GM18498 (cell line): ENCODE data around the gene F10.

ENCODE experiments used
- ATAC-seq: cut with Tn5 transposase; IDR thresholded peaks from one replicate; pipeline ENCODE4 v1.9.1; 2021; ENCODE audit warnings: mild to moderate bottlenecking, moderate library complexity; ENCODE audit not compliant: unreplicated experiment

F10 gene

DNA sequence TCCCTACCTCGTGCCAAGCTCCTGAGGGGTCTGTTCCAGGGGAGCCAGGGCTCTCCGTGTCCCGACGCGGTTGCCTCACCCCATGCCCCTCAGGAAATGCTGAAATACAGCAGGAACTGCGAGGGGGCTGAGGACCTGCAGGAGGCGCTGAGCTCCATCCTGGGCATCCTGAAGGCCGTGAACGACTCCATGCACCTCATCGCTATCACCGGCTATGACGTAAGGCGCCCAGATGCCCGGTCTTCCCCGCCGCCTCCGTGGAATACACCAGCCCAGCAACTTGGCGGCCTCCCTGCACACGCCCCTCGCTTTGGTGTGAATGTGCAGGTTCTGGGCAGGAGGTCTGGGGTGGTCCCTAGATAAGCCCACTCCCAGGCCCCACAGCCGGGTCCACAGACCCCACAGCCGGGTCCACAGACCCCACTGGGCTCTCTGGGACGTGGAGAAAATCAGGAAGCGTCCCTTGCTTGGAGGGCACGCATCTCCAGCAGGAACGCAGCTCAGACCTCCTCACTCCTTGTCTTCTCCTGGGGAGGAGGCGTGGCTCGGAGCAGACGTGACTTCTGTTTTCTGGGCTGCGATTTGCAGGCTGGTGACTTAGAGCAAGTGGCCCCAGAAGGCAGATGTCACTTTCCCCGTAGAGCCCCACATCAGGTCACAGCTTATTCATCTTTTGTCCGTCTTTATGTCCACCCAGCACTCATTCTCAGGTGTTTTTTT is 36.4 kb upstream of the F10 start:
- no peak for ATAC-seq

DNA sequence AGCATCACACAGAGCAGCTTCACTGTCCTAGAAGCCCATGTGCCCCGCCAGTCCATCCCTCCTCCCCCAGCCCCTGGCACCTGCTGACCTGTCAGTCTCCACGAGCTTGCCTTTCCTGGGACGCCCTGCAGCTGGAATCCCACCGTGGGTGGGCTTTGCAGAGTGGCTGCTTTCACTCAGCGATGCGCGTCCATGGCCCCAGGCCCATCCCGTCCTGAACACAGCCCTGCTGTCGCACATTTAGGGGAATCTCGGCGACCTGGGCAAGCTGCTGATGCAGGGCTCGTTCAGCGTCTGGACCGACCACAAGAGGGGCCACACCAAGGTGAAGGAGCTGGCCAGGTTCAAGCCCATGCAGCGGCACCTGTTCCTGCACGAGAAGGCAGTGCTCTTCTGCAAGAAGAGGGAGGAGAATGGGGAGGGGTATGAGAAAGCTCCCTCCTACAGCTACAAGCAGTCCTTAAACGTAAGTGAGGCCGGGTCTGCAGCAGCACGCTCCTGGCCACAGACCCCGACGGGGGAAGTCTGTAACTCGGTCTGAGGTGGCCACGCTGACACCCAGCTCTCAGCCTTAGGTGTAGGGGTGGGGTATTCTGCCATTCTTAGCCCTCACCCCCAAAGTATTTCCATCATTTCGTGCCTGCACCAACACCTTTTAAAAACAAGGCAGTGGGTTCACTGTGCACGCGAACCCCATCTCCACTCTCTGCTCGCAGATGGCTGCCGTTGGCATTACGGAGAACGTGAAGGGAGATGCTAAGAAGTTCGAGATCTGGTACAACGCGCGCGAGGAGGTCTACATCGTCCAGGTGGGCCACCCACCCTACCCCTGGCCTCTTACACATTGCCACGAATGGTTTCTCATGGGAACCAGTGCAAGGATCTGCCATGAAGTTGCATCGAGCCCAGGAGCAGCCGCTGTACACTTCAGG is 35.3 kb upstream of the F10 start:
- ATAC-seq: no peak

GRCh38 chr13:113087923-113088690 is 34.5 kb upstream of the F10 start:
- ATAC-seq: no peak

GRCh38 chr13:113088691-113089020 is 33.9 kb upstream of the F10 start:
- ATAC-seq: no peak

DNA sequence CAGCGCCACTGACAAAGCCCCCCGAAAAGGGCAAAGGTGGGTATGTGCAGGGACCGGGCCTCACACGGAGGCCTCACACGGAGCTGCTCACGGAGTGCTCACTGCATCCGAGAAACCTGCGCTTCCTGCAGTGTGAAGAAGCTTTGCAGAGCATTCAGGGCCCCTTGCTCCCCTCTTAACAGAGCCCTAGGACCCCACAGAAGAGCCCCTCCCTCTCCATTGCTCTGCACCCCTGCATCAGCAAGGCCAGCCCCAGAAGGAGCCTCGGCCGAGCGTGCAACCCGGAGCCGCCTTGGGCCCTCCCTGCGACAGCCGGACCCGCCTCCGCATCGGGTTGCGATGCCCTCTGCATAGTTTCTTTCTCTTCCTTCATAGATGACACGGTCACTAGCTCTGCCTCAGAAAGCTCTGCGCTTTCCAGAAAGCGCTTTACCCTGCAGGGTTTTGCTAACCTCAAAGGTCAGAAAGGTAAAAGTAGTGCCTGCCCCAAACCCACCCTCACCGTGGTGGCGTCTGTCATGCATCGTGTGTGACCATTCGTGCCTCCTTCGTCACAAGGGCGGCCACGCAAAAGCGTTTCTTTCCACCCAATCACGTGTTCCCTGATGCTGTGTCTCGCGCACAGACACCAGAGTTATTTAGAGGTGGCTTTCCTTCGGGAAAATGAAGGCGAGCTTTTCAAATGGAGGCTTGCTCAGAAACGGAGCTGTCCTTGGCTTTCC is 32.7 kb upstream of the F10 start:
- no peak for ATAC-seq

GRCh38 chr13:113090415-113090770 is 32.2 kb upstream of the F10 start:
- no peak for ATAC-seq

DNA sequence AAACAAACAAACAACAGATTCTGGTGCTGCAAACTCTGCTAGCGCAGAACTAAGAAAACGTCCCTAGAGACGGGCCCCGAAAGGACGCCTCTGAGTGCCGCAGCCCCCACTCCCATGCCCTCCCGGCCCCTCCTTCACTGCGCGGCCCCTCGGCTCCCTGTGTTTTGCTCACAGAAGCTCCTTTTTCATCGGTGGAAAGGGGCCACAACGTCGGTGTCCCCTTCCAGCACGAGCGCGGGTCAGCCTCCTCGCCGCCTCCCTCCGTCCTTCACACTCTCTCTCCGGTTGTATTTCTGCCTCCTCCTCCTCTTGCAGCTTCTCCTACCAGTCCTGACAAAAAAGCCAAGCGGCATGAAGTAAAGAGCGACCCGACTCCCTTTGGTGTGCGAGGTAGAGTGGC is 31.8 kb upstream of the F10 start:
- ATAC-seq: no peak

DNA sequence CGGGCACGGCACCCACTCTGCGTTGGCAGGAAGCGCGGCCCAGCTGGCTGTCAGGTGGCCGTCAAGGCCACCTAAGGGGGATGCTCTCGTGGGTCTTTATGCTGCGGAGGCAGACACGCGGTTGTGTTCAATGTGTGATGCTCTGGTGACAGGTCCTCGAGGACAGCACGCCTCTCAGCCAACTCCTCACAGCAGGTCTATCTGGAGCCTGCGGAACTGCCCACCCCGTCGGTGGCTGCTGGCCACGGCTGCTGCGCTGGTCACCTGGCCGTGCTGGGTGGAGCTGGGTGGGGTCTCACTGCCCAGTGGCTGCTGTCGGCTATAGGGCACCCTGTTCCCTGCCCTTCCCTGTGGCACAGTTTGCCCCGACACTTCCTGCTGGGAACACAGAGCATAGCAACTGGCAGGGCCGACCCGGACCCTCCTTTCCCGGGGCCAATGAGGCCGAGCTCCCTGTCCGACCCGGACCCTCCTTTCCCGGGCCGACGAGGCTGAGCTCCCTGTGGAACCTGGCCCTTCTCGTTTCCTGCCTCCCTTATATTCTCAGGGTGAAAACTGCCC is 31.3 kb upstream of the F10 start:
- no peak for ATAC-seq

GRCh38 chr13:113091891-113092775 is 30.5 kb upstream of the F10 start:
- ATAC-seq: no peak

DNA sequence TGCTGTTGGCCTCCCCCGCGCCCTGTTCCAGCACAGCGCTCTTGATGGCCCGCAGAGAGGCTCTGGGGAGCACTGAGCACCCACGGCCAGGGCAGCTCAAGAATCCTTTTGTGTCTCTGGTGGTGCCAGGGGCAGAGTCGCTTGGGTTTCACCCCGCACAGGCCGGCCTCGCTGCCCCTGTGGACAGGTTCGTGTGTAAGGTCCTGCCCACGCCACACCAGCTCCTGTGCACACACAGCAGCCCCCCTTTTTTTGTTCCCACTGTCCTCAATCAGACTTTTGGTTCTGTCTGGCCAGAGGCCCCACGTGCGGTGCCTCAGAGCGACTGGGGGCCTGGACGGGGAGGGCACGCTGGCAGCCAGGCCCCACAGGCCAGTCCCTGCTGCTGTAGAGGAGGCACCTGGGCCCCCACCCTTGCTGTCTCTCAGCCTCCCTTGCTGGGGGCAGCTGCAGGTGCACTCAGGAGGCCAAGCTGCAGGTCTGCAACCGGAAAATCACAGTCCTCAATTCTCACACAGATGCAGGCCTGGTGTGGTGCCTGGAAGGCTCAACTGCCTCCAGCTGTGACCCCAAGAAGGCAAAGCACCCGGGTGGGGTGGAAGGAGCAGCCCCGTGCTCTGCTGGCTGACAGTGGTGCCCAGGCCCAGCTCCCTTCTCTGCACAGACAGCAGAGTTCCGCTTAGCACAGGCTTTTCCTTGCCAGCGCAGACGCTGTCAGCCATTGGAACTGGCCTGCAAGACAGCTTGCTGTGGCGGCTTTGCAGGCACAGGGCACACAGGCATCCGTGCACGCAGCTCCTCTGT is 29.6 kb upstream of the F10 start:
- ATAC-seq: no peak

- no peak for ATAC-seq
Measured at GRCh38 chr13:113093580-113094409, 28.8 kb upstream of the F10 start.

DNA sequence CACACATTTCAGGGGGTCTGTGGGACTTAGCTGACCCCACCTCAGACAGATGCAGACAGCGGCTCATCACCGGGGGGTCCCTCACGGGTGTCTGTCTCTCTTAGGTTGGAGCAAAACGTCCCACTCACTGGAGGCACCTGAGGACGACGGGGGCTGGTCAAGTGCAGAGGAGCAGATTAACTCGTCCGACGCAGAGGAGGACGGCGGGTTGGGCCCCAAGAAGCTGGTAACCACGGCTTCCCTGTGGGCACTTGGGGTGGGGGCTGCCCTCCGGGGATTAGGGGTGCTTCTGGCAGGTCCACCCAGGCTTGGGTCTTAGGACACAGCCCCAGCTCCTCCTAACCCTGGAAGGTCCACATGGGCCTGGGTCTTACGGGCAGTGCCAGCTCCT is 28.2 kb upstream of the F10 start:
- ATAC-seq: no peak

DNA sequence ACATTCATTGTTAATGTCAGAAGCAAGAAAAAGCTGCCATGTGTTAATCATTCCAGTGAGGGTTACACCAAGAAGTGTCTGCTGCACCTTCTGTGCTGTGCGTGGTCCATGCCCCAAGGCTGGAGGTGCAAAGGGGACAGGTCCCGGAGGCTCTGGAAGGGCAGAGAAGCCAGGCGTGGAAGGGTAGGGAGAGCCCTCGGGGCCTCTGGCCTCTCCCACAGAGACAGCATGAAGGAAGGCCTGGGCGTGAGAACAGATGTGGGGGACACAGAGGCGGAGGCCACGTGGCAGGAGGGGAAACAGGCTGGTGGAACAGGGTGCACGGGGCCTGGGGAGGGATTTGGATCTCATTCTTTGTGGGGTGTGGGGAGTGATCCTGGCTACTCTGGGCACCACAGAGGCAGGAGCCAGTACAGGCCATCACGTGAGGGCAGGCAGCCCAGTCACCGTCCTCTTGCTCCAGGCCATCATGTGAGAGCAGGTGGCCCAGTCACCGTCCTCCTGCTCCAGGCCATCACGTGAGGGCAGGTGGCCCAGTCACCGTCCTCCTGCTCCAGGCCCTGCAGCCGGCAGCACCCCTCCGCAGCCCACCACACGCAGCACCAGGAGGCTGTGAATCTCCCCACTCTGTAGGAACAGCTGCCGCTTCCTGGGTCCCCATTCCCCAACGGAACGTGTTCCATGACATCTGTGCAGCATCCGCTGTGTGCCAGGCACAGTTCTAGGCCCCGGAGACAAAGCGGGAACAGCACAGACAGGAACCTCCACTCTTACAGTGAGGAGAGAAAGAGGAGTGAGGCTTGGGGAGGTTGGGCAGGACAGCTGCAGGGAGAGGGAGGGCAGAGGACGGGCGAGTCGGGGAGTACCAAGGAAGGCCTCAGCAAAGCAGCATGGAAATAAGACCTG is 27.2 kb upstream of the F10 start:
- ATAC-seq: no peak

DNA sequence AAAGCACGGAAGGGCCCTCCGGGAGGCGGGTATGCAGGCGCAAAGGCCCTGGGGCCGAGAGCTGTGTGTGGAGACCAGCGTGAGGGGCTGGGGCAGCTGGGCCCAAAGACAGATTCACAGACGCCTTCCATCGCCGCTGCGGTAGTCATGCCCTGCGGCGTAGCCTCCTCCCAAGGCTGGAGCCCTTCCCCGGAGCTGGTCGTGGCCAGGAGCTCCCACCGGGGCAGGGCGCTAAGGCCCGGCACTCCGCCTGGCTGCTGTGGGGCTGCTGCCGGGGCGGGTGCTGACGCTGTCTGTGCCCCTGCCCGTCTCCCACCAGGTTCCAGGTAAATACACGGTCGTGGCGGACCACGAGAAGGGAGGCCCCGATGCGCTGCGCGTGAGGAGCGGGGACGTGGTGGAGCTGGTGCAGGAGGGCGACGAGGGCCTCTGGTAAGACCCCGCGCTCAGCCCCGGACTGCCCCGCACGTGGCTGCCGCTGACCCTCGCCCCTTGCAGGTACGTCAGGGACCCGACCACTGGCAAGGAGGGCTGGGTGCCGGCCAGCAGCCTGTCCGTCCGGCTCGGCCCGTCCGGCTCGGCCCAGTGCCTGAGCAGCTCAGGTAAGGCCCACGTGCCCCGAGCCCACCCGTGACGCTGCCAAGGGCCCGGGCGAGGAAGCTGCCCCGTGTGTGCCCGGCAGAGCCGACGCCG is 26.4 kb upstream of the F10 start:
- no peak for ATAC-seq

DNA sequence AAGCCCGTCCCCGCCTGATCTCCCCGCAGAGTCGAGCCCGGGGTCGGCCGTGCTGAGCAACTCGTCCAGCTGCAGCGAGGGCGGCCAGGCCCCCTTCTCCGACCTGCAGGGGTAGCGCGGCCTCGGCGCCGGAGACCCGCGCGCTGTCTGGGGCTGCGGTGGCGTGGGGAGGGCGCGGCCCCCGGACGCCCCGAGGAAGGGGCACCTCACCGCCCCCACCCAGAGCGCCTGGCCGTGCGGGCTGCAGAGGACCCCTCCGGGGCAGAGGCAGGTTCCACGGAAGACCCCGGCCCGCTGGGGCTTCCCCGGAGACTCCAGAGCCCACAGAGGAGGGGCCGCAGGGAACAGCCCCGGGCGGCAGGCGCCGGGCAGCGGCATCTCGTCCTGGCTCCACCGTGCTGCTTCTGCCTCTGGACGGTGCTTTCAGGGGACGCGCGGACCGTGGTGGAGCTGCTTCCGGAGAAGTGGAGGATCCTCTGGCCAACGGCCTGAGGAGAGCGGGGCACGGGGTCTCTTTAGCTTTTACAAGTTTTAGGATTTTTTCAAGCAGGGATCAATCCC is 25.8 kb upstream of the F10 start:
- ATAC-seq: no peak

DNA sequence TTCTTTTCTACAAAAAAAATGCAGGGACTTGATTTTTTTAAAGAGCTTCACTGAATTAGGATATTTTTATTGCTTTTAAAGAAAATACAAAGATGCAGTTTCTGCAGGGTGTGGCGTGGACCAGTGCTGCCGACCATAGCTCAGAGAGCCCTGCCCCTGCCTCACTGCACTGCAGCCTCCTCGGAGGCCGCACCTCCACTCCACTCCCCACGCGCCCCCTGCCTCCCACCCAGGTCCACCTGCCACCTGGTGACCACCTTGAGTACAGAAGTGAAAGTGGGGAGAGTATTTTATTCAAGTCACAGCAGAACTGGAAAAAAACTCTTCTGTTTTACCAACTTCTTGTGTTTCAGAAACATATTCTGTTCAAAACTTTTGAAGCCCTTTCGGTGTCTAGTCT is 24.9 kb upstream of the F10 start:
- ATAC-seq: no peak
